ENCODE results near the gene SPATA32.

GRCh38 chr17:45276031-45276430 lies 14.1 kb upstream of the SPATA32 start:
- TF ChIP-seq, protein P1, sequence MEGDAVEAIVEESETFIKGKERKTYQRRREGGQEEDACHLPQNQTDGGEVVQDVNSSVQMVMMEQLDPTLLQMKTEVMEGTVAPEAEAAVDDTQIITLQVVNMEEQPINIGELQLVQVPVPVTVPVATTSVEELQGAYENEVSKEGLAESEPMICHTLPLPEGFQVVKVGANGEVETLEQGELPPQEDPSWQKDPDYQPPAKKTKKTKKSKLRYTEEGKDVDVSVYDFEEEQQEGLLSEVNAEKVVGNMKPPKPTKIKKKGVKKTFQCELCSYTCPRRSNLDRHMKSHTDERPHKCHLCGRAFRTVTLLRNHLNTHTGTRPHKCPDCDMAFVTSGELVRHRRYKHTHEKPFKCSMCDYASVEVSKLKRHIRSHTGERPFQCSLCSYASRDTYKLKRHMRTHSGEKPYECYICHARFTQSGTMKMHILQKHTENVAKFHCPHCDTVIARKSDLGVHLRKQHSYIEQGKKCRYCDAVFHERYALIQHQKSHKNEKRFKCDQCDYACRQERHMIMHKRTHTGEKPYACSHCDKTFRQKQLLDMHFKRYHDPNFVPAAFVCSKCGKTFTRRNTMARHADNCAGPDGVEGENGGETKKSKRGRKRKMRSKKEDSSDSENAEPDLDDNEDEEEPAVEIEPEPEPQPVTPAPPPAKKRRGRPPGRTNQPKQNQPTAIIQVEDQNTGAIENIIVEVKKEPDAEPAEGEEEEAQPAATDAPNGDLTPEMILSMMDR (IDR thresholded peaks at IDR 0.05; ENCODE audit: low read length), result no peak
- no peak for TF ChIP-seq EZH2 (optimal IDR thresholded peaks at IDR 0.05; ENCODE audit: low read depth, low read length)
